Ishikawa (cell line): Measurements from ENCODE around the gene RPTOR.

Source experiments
- CEBPB ChIP-seq: IDR thresholded peaks from 2 replicates; pipeline ENCODE4 v1.6.1; 2012
- CREB1 ChIP-seq: IDR thresholded peaks from 2 replicates; pipeline ENCODE4 v1.6.1; 2012; ENCODE audit warnings: low read depth
- EP300 ChIP-seq: IDR thresholded peaks from 2 replicates; pipeline ENCODE4 v1.6.1; 2012; ENCODE audit warnings: borderline replicate concordance
- FOXM1 ChIP-seq: IDR thresholded peaks from 2 replicates; pipeline ENCODE4 v1.6.1; 2012; ENCODE audit warnings: low read depth, borderline replicate concordance
- MAX ChIP-seq: IDR thresholded peaks from 2 replicates; pipeline ENCODE4 v1.6.1; 2012
- REST ChIP-seq: IDR thresholded peaks from 2 replicates; pipeline ENCODE4 v1.6.1; 2012; ENCODE audit warnings: low read depth, mild to moderate bottlenecking
- TAF1 ChIP-seq: IDR thresholded peaks from 2 replicates; pipeline ENCODE4 v1.6.1; 2012; ENCODE audit warnings: low read depth, mild to moderate bottlenecking
- USF1 ChIP-seq: IDR thresholded peaks from 2 replicates; pipeline ENCODE4 v1.6.1; 2012
- YY1 ChIP-seq: IDR thresholded peaks from 2 replicates; pipeline ENCODE4 v1.6.1; 2012; ENCODE audit warnings: low read depth
- ZBTB7A ChIP-seq: IDR thresholded peaks from 2 replicates; pipeline ENCODE4 v1.6.1; 2012; ENCODE audit warnings: low read depth

- TF ChIP-seq MAX (no peak), EP300 (no peak), ZBTB7A (no peak), REST (no peak), CEBPB (no peak), YY1 (no peak), USF1 (no peak), TAF1 (no peak), FOXM1 (no peak), CREB1 (no peak)
Observed at GRCh38 chr17:80861892-80862291, 317.3 kb downstream of the RPTOR start.
